ENCODE data around the gene SDSL.

The SDSL gene

GRCh38 chr12:113396828-113397496 is 25.2 kb upstream of the SDSL start:
- DNase-seq, result no peak

DNA sequence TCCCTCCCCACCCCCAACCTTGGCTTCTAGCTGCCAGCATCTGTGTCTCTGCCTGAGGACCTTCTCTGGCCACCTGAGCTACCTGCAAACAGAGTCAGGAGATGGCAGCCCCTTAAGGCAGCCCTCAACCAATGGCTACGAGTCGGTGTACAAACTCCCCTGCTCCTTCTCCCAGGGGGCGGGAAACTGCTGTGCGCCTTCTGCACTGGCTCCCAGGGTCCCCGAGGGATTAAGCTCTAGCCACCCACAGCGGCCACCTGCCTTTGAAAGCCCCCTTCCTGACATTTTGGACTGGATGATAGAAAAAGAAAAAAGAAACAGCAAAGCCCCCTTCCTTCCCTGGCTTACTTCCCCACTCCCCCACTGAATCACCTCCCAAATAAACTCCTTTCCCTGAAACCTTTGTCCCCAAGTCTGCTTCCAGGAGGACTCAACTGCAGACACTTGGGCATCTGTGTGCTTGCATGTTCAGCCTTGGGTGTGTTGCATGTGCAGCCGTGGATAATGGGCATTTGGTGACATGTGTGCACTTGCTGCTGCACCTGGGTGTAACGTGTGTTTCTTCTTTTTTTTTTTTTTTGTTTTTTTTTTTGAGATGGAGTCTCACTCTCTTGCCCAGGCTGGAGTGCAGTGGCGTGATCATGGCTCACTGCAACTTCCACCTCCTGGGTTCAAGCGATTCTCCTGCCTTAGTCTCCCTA is 24.5 kb upstream of the SDSL start:
- DNase-seq, result no peak

GRCh38 chr12:113398346-113399290 is 23.6 kb upstream of the SDSL start:
- DNase-seq, result no peak

- DNase-seq, result no peak
Observed at GRCh38 chr12:113399490-113399889, 22.7 kb upstream of the SDSL start.

DNA sequence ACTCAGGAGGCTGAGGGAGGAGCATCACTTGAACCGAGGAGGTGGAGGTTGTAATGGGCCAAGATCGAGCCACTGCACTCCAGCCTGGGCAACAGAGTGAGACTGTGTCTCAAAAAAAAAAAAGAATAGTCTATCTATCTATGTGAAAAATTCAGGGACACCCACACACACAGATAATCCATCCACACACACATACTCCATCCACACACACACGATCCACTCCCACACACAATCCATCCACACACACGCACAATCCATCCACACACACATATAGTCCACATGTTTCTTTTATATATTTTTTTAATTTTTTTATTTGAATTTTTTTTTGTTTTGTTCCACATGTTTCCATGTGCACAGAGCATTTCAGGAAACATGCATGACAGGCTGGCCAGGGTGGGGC is 21.8 kb upstream of the SDSL start:
- DNase-seq, result no peak

- DNase-seq, result no peak
Observed at GRCh38 chr12:113401066-113402000, 20.8 kb upstream of the SDSL start.

DNA sequence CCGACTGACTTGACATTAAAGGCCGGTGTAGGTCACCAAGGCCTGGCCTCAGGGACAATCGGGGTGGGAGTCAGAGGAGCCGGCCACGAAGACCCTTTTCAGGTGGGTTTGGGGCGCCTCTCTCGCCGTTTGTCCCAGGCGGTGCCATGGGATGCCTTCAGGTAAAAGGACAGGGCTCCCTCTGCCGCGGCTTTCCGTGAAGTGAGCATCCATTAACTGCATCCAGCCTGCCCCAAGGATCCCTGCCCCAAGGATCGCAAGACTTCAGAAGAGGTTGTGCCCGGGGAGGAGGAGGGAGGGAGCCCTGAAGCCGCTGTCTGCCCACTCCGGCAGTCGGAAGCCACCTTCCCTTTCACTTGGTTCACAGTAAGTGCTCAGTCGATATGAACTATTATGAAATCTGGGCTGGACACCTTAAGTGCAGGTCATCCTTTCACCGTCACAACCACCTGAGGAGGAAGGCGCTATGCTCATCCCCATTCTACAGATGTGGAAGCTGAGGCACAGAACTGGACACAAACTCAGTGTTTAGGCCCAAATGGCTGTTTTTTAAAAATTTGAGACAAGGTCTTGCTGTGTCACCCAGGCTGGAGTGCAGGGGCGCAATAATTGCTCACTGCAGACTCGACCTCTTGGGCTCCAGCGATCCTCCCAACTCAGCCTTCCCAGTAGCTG is 19.5 kb upstream of the SDSL start:
- DNase-seq, result no peak

- no peak for DNase-seq
Observed at GRCh38 chr12:113403435-113404415, 18.5 kb upstream of the SDSL start, which contains the start of gene SDS. Gene SDS (minus strand): TSS chr12:113403887. CDS start chr12:113399708, 4,179 bp downstream.

GRCh38 chr12:113405694-113406093 is 16.5 kb upstream of the SDSL start:
- DNase-seq, result no peak

DNA sequence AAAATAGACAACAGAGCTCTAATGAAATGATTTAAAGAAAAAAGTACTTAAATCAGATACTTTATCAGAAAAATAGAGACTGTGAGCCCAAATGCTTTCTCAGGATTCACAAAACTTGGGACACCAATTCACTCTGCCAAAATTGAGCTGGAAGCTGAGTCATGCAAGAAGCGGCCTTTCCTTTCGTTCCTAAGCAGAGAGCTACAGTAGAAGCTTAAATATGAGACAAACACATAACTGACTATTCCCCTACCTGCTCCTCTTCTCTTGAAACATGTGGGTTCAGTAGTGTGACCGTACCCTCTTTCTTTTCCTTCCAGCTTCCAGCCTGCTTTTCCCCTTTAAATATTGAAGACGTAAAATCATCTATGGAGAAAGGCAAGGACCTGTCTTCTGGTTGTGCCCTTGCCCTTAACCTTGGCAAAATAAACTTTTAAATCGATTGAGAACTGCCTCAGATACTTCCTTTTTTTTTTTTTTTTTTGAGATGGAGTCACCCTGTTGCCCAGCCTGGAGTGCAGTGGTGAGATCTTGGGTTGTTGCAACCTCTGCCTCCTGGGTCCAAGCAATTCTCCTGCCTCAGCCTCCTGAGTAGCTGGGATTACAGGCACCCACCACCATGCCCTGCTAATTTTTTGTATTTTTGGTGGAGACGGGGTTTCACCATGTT is 14.1 kb upstream of the SDSL start:
- DNase-seq, result no peak

DNA sequence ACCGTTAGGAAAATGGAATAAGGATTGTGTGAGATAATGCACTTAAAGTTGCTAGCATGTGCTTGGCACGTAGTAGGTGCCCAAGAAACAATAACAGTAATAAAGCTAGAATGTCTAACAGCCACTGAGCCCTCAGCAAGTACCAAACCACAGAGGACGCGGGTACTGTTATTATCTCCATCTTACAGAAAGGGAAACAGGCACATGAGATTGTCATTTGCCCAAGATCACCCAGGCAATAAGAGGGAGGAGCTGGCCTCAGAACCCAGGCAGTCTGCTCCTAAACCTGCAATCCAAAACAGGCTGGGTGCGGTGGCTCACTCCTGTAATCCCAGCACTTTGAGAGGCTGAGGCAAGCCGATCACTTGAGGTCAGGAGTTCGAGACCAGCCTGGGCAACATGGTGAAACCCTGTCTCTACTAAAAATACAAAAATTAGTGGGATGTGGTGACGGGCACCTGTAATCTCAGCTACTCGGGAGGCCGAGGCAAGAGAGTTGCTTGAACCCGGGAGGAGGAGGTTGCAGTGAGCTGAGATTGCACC is 13.4 kb upstream of the SDSL start:
- DNase-seq, result no peak

- no peak for DNase-seq
Observed at GRCh38 chr12:113409462-113410124, 12.6 kb upstream of the SDSL start.

- DNase-seq, result no peak
Observed at GRCh38 chr12:113413488-113413939, 8.7 kb upstream of the SDSL start.

DNA sequence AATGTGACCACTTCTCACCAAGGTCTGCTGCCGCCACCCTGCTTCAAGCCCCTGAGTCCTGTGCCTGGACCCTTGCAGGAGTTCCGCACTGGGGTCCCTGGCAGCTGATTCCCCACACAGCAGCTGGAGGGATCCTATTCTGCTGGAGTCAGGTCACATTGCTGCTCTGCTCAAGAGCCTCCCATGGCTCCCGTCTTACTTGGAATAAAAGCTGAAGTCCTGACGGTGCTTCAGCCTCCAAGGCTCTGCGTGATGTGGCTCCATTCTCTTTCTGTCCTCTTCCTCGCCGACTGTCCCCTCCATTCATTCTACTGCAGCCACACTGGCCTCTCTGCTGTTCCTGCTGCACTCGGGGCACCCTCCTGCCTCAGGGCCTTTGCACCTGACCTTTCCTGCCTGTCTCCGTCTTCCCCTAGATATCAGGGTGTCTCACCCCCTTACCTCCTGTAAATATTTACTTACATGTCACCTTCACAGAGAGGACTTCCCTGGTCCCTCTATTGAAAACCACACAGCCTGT is 7.6 kb upstream of the SDSL start:
- no peak for DNase-seq

DNA sequence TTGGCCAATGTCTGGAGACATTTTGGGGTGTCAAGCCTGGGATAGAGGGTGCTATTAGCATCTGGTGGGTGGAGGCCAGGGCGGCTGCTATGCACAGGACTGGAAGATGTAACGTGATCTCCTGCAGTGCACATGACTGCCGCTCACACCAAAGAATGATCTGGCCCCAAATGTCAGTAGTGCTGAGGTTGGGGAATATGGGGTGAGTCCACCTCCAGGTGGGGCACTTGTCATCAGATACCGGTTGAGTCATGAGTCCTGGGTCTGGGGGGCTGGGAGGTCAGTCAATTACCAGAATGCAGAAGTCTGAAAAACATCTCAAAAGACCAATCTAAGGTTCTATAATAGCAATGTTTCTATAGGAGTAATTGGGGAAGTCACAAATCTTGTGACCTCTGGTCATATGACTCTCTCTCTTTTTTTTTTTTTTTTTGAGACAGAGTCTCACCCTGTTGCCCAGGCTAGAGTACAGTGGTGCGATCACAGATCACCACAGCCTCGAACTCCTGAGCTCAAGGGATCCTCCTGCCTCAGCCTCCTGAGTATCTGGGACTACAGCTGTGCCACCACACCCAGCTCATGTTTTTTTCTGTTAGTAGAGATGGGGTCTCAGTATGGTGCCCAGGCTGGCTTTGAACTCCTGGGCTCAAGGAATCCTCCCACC is 6.0 kb upstream of the SDSL start:
- DNase-seq, result no peak

GRCh38 chr12:113418213-113418879 is 3.8 kb upstream of the SDSL start:
- no peak for DNase-seq

- DNase-seq, result no peak
Observed at GRCh38 chr12:113420996-113421595, 1.1 kb upstream of the SDSL start.

Data from stimulated activated CD8-positive, alpha-beta memory T cell treated with anti-CD3 and anti-CD28 coated beads, Interleukin-4, amount 100 ng/mL, for 48 hours (primary cell).